ENCODE data around the gene RAB40B.

DNA sequence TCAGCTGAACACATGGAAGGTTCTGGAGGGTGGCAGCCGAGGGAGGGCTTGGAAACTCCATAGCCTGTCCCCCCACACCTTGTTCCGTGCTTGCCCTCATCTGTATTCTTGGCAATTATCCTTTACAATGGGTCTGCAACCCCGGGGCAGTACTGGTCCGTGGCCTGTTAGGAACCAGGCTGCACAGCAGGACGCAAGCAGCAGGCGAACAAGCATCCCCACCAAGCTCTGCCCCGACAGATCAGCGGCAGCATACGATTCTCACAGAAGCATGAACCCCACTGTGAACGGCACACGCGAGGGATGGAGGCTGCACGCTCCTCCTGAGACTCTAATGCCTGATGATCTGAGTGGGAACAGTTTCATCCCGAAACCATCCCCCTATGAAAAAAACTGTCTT, 56.5 kb downstream of the RAB40B start:
- TF ChIP-seq, protein P1, sequence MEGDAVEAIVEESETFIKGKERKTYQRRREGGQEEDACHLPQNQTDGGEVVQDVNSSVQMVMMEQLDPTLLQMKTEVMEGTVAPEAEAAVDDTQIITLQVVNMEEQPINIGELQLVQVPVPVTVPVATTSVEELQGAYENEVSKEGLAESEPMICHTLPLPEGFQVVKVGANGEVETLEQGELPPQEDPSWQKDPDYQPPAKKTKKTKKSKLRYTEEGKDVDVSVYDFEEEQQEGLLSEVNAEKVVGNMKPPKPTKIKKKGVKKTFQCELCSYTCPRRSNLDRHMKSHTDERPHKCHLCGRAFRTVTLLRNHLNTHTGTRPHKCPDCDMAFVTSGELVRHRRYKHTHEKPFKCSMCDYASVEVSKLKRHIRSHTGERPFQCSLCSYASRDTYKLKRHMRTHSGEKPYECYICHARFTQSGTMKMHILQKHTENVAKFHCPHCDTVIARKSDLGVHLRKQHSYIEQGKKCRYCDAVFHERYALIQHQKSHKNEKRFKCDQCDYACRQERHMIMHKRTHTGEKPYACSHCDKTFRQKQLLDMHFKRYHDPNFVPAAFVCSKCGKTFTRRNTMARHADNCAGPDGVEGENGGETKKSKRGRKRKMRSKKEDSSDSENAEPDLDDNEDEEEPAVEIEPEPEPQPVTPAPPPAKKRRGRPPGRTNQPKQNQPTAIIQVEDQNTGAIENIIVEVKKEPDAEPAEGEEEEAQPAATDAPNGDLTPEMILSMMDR (IDR thresholded peaks at IDR 0.05) = no peak
- no peak for TF ChIP-seq POLR2AphosphoS5 (IDR thresholded peaks at IDR 0.05)

Measured in breast epithelium (tissue), 3 donors.